GM21786 (cell line): Measurements from ENCODE around the gene KCP.

Experiments
- ATAC-seq: cut with Tn5 transposase; IDR thresholded peaks from one replicate; pipeline ENCODE4 v1.9.1; 2021; ENCODE audit not compliant: unreplicated experiment

The KCP gene

GRCh38 chr7:128842674-128843641, 67.6 kb downstream of the KCP start:
- ATAC-seq: no peak

GRCh38 chr7:128841921-128842673, 68.4 kb downstream of the KCP start:
- ATAC-seq: no peak

DNA sequence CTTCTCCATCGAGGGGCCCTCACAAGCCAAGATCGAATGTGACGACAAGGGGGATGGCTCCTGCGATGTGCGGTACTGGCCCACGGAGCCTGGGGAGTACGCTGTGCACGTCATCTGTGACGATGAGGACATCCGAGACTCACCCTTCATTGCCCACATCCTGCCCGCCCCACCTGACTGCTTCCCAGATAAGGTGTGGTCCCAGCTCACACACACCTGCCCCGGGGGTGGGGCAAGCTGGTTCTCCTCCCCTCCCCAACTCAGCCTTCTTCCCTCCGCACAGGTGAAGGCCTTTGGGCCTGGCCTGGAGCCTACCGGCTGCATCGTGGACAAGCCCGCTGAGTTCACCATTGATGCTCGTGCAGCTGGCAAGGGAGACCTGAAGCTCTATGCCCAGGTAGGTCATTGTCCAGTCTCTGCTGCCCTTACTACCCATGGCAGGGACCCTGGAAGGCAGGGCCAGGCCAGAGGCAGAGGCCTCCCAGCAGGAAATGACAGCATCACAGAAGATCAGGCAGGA, 69.3 kb downstream of the KCP start:
- ATAC-seq: no peak

DNA sequence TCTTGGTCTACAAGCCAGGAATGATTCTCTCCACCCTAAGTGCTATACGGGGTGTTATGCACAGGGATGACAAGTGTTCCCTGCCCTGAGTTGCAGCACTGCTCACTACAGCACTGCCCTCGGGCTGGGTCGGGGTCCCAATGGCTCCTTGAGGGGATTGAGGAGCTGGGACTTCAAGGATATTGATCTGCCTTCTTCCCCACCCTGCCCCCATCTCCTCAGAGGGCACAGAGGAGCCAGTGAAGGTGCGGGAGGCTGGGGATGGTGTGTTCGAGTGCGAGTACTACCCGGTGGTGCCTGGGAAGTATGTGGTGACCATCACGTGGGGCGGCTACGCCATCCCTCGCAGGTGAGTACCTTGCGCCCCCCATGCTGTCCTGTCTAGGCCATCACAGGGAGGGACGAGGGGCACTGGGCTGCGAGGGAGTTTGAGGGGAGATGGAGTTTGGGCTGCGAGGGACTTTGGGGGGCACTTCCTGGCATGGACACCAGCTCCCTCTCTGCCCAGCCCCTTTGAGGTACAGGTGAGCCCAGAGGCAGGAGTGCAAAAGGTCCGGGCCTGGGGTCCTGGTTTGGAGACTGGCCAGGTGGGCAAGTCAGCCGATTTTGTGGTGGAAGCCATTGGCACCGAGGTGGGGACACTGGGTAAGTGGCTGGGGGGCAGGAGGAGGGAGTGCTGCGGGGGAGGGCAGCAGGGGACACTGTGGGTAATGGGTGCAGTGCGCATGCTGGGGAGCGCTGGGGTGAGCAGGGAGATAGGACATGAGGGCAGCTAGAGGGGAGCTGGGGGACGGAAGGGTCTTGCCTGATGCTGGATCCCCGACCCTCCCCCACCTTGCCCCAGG, 70.0 kb downstream of the KCP start:
- no peak for ATAC-seq

DNA sequence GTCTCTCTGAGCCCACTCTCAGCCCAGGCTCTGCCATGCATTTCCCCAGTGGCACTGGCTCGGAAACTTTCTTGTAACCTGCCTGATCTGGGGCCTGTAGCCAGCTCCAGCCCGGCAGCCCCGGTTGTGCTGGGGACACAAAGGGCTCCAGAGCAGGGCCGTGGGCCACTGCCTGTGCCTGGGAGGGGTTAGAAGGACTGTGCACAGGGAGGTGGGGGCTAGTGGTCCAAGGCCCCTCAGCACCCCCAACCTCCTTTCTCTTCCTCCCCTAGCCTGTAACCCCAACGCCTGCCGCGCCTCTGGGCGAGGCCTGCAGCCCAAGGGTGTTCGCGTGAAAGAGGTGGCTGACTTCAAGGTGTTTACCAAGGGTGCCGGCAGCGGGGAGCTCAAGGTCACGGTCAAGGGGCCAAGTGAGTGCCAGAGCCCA, 70.7 kb downstream of the KCP start:
- no peak for ATAC-seq

DNA sequence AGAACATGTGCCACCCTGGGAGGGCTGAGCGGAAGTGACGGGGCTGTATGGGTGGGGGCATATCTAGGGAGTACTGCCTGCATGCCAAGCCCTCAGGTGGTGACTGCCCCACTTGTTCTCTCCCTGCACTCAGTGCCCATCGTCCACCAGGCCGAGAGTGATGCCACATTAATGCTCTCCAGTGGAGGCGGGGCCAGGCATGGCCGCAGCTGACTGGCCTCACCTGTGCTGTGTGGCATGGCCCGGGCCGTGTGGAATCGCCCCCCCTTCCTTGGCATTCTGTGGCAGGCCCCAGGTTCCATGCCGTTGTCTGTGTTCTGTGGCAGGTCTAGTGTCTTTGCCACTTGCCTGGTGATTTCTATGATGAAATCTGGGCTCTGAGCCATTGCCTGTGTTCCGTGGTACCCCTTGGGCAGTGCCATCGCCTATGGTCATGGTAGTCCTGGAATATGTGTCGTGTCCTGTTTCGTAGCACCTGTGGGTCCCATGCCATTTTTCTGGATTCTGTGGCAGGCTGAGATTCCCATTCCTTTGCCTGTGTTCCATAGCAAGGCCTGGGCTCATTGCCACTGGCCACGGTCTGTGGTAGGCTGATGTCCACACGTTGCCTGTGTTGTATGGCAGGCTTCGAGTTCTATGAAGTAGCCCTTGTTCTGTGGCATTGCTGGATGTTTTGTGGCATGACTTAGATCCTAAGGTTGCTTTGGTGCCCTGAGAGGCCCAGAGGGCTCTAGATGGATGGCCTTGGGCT, 71.4 kb downstream of the KCP start:
- no peak for ATAC-seq

- no peak for ATAC-seq
Measured at GRCh38 chr7:128838109-128838779, 72.3 kb downstream of the KCP start.

DNA sequence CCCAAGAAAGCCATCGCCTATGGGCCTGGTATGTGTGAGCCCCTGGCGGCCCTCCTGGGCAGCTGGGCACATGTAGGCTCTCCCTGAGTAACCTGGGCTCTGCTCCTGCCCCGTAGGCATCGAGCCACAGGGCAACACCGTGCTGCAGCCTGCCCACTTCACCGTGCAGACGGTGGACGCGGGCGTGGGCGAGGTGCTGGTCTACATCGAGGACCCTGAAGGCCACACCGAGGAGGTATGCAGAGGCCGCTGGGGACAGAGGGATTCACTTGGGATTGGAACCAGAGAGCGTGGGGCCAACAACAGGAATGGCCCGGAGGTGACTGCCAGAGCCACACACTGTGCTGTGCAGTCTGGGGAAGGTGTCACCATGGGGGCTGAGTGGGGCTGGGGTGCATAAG, 73.0 kb downstream of the KCP start:
- ATAC-seq: no peak

DNA sequence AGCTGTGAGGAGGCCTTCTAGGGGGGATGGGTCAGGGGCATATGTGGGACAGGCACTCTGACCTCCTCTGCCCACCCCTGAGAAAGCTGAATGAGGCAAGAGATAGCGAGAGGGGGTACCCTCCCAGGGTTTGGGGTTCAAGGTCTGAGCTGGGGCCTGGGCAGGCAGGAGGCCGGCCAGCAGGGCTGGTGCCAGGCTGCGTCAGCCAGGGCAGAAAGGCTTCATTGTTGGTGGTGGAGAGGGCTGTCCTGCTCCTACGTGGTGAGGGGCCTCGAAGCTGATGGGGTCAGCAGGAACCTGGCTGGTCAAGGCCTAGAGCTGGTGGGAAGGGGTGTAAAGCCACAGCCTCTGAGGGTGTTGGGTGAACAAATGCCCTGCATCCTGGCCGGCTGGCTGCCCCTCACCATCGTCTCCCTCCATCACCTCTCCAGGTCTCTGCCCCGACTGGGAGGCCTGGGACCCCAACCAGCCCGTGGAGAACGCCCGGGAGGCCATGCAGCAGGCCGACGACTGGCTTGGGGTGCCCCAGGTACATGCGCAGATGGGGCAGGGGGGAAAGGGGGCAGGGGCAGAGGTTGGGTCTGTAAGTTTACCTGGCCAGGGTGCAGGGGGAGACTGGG, 73.7 kb downstream of the KCP start:
- no peak for ATAC-seq

DNA sequence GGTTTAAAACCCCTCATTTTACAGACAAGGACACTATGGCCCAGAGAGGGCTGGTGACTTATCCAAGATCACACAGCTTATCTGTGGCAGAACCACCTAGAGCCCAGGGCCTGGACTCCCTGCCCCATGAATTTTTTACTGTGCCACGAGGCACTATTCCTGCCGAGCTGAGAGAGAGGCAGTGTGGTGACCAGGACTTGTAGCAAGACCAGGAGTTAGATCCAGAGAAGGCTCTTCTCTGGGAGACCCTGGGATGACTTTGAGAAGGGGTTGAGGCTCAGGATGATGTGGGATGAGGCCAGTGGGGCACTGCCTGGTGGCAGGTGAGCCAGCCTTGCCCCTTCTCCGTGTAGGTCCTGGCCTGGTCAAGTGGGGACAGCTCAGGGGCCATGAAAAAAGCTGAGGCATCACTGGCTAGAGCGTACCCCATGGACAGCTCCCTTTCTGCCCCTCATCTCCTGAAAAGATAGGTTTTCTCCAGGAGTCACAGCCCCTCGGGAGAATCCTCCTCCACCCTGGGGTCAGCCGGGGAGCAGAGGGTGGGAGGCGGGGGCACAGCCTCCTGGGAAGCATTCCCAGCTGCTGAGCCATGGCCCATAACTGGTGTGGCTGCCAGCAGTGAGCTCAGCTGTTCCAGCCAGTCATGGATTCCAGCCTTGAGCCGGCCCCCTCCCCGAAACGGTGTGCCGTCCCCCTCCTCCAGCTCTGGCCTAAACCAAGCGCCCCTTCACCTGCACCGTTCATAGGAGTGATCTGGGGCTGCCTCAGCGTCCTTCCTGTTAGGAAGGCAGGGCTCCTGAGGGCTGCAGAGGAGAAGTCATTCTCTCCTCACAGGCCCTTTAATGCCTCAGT, 74.5 kb downstream of the KCP start:
- ATAC-seq: no peak

DNA sequence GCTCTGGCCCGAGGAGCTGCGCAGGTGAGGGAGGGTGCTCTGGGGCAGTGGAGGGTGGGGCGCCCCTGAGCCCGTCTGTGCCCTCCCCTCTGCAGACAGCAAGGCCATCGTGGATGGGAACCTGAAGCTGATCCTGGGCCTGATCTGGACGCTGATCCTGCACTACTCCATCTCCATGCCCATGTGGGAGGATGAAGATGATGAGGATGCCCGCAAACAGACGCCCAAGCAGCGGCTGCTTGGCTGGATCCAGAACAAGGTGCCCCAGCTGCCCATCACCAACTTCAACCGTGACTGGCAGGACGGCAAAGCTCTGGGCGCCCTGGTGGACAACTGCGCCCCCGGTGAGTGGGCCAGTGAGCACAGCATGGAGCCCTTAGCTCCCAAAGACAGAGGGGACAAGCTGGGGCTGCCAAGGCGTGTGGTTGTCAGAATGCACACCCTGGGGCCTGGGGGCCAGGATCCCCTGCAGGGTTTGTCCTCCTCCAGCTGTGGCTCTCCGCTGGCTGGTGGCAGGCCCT, 75.2 kb downstream of the KCP start:
- no peak for ATAC-seq

- ATAC-seq: no peak
Measured at GRCh38 chr7:128833946-128834325, 76.6 kb downstream of the KCP start.

DNA sequence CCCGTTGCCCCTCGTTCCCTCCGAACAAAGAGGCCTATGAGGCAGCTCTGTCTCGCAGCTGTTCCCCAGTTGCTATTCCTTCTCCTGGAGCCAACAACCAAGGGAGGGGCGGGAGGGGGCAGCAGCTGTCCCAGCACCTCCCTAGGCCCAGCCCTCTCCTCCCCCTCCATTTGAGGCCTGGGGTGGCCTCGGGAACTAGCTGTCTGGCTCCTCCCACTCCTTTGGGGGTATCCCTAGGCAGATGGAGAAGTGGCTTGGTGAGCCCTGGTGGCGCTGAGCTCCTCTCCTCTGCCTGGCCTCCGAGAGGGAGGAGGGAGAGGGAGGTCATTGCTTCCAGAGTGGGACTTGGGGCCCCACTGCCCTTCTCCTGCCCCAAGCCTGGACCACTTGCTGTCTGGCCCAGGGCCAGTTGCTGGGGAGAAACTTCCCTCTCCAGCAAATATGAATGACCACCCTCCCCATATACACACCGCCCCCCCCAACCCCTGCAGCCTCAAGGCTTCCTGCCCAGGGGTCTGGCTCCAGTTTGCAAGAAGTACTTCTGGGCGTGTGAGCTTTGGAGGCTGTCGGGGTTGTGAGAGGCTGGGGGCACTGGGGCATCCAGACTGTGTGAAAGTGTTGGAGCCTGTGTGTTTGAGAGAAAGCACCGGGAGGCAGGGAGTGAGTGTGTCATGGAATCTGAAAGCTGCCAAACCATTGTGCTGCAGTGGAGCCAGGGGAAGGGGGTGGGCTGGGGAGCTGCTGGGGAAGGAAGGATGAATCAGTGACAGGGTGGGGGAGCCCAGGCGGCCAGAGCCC, 77.2 kb downstream of the KCP start:
- no peak for ATAC-seq

GRCh38 chr7:128832880-128833147, 77.7 kb downstream of the KCP start:
- no peak for ATAC-seq

GRCh38 chr7:128831994-128832879, 78.3 kb downstream of the KCP start:
- ATAC-seq: no peak

GRCh38 chr7:128831178-128831993, 79.1 kb downstream of the KCP start:
- ATAC-seq: no peak
